HG02885 (cell line): ENCODE measurements around the gene TMED8.

Source experiments
- ATAC-seq: cut with Tn5 transposase; IDR thresholded peaks from one replicate; pipeline ENCODE4 v1.9.1; 2021; ENCODE audit warnings: mild to moderate bottlenecking; ENCODE audit not compliant: unreplicated experiment, poor library complexity

TMED8 gene

GRCh38 chr14:77303417-77304156 lies 73.3 kb downstream of the TMED8 start:
- ATAC-seq, result no peak

- no peak for ATAC-seq
Measured at GRCh38 chr14:77302926-77303325, 74.0 kb downstream of the TMED8 start.

GRCh38 chr14:77301103-77301502 lies 75.8 kb downstream of the TMED8 start:
- ATAC-seq, result no peak

GRCh38 chr14:77299771-77300170 lies 77.1 kb downstream of the TMED8 start:
- no peak for ATAC-seq

- no peak for ATAC-seq
Measured at GRCh38 chr14:77296906-77297305, 80.0 kb downstream of the TMED8 start.

GRCh38 chr14:77296155-77296554 lies 80.7 kb downstream of the TMED8 start:
- ATAC-seq, result no peak

GRCh38 chr14:77290705-77291104 lies 86.2 kb downstream of the TMED8 start:
- no peak for ATAC-seq

- no peak for ATAC-seq
Measured at GRCh38 chr14:77286576-77286975, 90.3 kb downstream of the TMED8 start.
